WTC11 (cell line): ENCODE results near the gene PTCHD4. TPM values are rescaled to one million over a fixed set of nuclear protein-coding genes. Genes with fewer than 3 reads are reported as not detected.

ENCODE experiments used
- ATAC-seq: fragments of 200-7000 bp; cut with Tn5 transposase; 2 replicates; pipeline ENCODE4 v1.10.0; 2021; ENCODE audit warnings: mild to moderate bottlenecking, moderate library complexity
- CTCF ChIA-PET: fragments of 300-600 bp; sonication (Branson Sonifier 250); formaldehyde crosslinking; loops from one replicate; lab custom pipeline; 2021; ENCODE audit warnings: antibody characterized with exemption; lab: Charles Lee
- POLR2A ChIA-PET: fragments of 350-600 bp; sonication (Branson Sonifier 250); formaldehyde crosslinking; loops from one replicate; lab custom pipeline; 2021; ENCODE audit warnings: antibody characterized with exemption; lab: Charles Lee
- DNase-seq: peaks from one replicate; pipeline ENCODE4 v3.0.0; 2021; ENCODE audit warnings: low spot score
- H3K27ac Mint-ChIP-seq: 2 replicates; pipeline ENCODE4 v1.8.0; 2021; ENCODE audit warnings: mixed read lengths
- H3K27me3 Mint-ChIP-seq: 2 replicates; pipeline ENCODE4 v1.8.0; 2021; ENCODE audit warnings: low read depth, mild to moderate bottlenecking, moderate library complexity, mixed read lengths
- H3K36me3 Mint-ChIP-seq: 2 replicates; pipeline ENCODE4 v1.8.0; 2021; ENCODE audit warnings: mixed read lengths
- H3K4me1 Mint-ChIP-seq: 2 replicates; pipeline ENCODE4 v1.8.0; 2022; ENCODE audit warnings: mixed read lengths
- H3K4me3 Mint-ChIP-seq: 2 replicates; pipeline ENCODE4 v1.8.0; 2021; ENCODE audit warnings: mild to moderate bottlenecking, moderate library complexity, mixed read lengths
- H3K9me3 Mint-ChIP-seq: 2 replicates; pipeline ENCODE4 v1.8.0; 2021; ENCODE audit warnings: mixed read lengths
- ATF3 ChIP-seq: sonication (generic); formaldehyde crosslinking; conservative IDR thresholded peaks from 2 replicates; pipeline ENCODE4 v1.8.1; 2022; ENCODE audit warnings: mild to moderate bottlenecking, missing genetic modification reagents
- CDX4 ChIP-seq: fragments of 250-450 bp; sonication (Bioruptor Pico); IDR thresholded peaks from 2 replicates; pipeline ENCODE4 v1.9.0; 2021; ENCODE audit warnings: moderate library complexity, mild to moderate bottlenecking, inconsistent platforms, borderline replicate concordance
- CREB1 ChIP-seq: sonication (generic); formaldehyde crosslinking; IDR thresholded peaks from 2 replicates; pipeline ENCODE4 v1.8.0; 2023; ENCODE audit warnings: mild to moderate bottlenecking, missing genetic modification reagents
- ESRRA ChIP-seq: sonication (generic); formaldehyde crosslinking; IDR thresholded peaks from 2 replicates; pipeline ENCODE4 v1.8.1; 2022; ENCODE audit warnings: mild to moderate bottlenecking, missing genetic modification reagents, borderline replicate concordance
- GABPB1 ChIP-seq: sonication (generic); formaldehyde crosslinking; IDR thresholded peaks from 2 replicates; pipeline ENCODE4 v1.8.1; 2023; ENCODE audit warnings: mild to moderate bottlenecking, missing genetic modification reagents
- GRHL2 ChIP-seq: fragments of 250-450 bp; sonication (Bioruptor Pico); IDR thresholded peaks from 2 replicates; pipeline ENCODE4 v1.8.0; 2022; ENCODE audit warnings: mild to moderate bottlenecking, moderate library complexity; ENCODE audit not compliant: insufficient replicate concordance, severe bottlenecking
- JAZF1 ChIP-seq: fragments of 250-450 bp; sonication (Bioruptor Pico); IDR thresholded peaks from 2 replicates; pipeline ENCODE4 v1.9.0; 2021; ENCODE audit warnings: moderate library complexity, mild to moderate bottlenecking, inconsistent platforms
- MAX ChIP-seq: sonication (generic); formaldehyde crosslinking; IDR thresholded peaks from 2 replicates; pipeline ENCODE4 v1.8.0; 2022; ENCODE audit warnings: mild to moderate bottlenecking, missing genetic modification reagents
- MYBL2 ChIP-seq: sonication (generic); formaldehyde crosslinking; IDR thresholded peaks from 2 replicates; pipeline ENCODE4 v1.8.1; 2023; ENCODE audit warnings: mild to moderate bottlenecking, moderate library complexity, missing genetic modification reagents
- NFATC4 ChIP-seq: fragments of 250-450 bp; sonication (Bioruptor Pico); IDR thresholded peaks from 2 replicates; pipeline ENCODE4 v1.9.0; 2021; ENCODE audit warnings: mild to moderate bottlenecking
- NR1H2 ChIP-seq: sonication (generic); formaldehyde crosslinking; IDR thresholded peaks from 2 replicates; pipeline ENCODE4 v1.9.0; 2021; ENCODE audit warnings: mild to moderate bottlenecking, moderate library complexity, missing genetic modification reagents
- NR3C1 ChIP-seq: sonication (generic); formaldehyde crosslinking; conservative IDR thresholded peaks from 2 replicates; pipeline ENCODE4 v1.8.1; 2023; ENCODE audit warnings: low read depth, mild to moderate bottlenecking, missing genetic modification reagents
- PRDM15 ChIP-seq: sonication (generic); formaldehyde crosslinking; IDR thresholded peaks from 2 replicates; pipeline ENCODE4 v1.8.0; 2022; ENCODE audit warnings: missing genetic modification reagents
- RELA ChIP-seq: sonication (generic); formaldehyde crosslinking; IDR thresholded peaks from 2 replicates; pipeline ENCODE4 v1.8.1; 2022; ENCODE audit warnings: missing genetic modification reagents, mild to moderate bottlenecking, borderline replicate concordance
- RORB ChIP-seq: fragments of 250-450 bp; sonication (Bioruptor Pico); IDR thresholded peaks from 2 replicates; pipeline ENCODE4 v1.9.0; 2021; ENCODE audit warnings: mild to moderate bottlenecking
- SMAD4 ChIP-seq: sonication (generic); formaldehyde crosslinking; IDR thresholded peaks from 2 replicates; pipeline ENCODE4 v1.8.0; 2022; ENCODE audit warnings: mild to moderate bottlenecking, missing genetic modification reagents
- SOX15 ChIP-seq: fragments of 250-450 bp; sonication (Bioruptor Pico); IDR thresholded peaks from 2 replicates; pipeline ENCODE4 v1.9.0; 2021; ENCODE audit warnings: mild to moderate bottlenecking
- TCF7 ChIP-seq: sonication (generic); formaldehyde crosslinking; IDR thresholded peaks from 2 replicates; pipeline ENCODE4 v1.8.0; 2022; ENCODE audit warnings: mild to moderate bottlenecking, low read depth, missing genetic modification reagents, moderate library complexity
- ZNF396 ChIP-seq: fragments of 250-450 bp; sonication (Bioruptor Pico); IDR thresholded peaks from 2 replicates; pipeline ENCODE4 v1.8.0; 2021; ENCODE audit warnings: mild to moderate bottlenecking, moderate library complexity, borderline replicate concordance
- ZNF423 ChIP-seq: fragments of 250-450 bp; sonication (Bioruptor Pico); IDR thresholded peaks from 2 replicates; pipeline ENCODE4 v2.1.2; 2022; ENCODE audit warnings: mild to moderate bottlenecking, moderate library complexity
- total RNA-seq: library from RNA; stranded (reverse); gene quantifications from 3 replicates; pipeline ENCODE4 v1.2.3, GENCODE V29; 2021
- TF ChIP-seq, protein P1 (sequence below): fragments of 250-450 bp; sonication (Bioruptor Pico); IDR thresholded peaks from 2 replicates; pipeline ENCODE4 v1.9.0; 2021; ENCODE audit warnings: mild to moderate bottlenecking
- TF ChIP-seq, protein P2 (sequence below): sonication (generic); formaldehyde crosslinking; conservative IDR thresholded peaks from 2 replicates; pipeline ENCODE4 v1.8.1; 2023; ENCODE audit warnings: mild to moderate bottlenecking, low read depth, missing genetic modification reagents, moderate library complexity

Gene PTCHD4
- total RNA-seq, 1 experiment from 2014 or later: 1.6 TPM

DNA sequence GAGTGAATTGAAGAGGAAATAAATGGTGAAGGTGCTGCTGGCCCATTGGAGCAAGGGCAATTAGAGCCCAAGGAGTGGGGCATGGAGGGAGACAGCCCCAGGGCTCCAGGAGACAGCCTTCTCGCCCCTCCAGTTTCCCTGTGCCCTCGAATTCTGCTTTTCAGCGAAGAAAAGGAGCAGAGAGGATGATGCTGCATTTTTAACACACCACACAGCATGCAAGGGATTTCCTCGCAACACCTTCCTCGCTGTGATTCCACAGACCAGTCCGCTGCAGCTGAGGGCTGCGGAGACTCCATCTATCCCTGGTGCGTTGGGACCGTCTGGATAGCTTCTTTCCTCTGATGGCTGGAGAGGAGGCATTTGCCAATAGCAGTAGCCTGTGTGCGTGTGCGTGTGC is 41.7 kb downstream of the PTCHD4 start:
- CTCF ChIA-PET: no interaction called here

DNA sequence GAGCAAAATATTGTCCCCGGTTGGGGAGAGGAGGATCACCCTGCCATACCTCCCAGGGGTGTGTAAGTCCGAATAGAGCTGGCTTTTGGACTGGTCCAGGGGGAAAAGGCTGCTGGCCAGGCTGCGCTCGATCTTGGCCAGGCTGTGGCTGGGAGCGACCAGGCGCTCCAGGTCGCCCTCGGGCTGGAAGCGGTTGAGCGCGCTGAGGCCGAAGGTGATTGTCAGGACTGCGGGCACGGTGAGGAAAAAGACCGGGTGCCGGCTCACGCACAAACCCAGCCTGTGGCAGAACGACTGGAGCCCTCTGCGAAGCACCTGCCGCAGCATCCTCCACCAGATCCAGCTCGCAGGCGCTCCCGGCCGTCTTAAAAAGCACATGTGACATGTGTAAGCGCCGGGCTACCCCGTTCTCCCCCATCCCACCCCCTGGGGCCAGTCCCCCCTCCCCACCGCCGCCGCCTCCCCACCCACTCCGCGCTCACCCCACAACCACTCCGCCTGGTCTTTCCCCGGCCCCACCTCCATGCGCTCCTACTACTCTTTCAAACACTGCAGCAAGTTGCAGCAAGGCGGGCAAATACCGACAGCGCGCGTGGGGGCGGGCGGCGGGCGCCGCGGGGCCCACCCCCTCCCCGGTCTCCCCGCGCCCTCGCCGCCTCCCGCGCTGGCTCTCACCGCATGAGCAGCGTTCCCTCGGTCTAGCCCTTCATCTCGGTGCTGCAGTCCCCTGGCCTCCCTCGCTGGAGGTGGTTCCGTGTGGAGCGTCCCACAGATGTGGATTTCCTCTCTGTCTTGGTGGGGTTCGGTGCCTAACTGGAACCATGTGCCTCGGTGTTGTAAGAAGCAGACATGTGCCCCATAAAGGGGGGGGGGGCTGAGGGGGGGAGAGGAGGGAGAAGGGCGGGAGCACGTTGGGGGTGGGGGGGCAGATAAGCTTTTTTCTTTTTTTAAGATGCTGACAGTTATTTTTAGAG is 42.4 kb downstream of the PTCHD4 start:
- H3K4me3 Mint-ChIP-seq: peak overlapping the region; percentile 74
- ChIA-PET CTCF (no interaction called here), POLR2A (no interaction called here)
- H3K36me3 Mint-ChIP-seq: no peaks in the 10 kb centered on the region
- H3K27ac Mint-ChIP-seq: no peak overlapping the region
- TF ChIP-seq, protein P1, sequence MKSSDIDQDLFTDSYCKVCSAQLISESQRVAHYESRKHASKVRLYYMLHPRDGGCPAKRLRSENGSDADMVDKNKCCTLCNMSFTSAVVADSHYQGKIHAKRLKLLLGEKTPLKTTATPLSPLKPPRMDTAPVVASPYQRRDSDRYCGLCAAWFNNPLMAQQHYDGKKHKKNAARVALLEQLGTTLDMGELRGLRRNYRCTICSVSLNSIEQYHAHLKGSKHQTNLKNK (CRISPR knock-in tag): no peak
- TF ChIP-seq SOX15 (CRISPR knock-in tag) (no peak), RORB (CRISPR knock-in tag) (no peak), GABPB1 (CRISPR knock-in tag) (no peak), NR3C1 (no peak), CREB1 (CRISPR knock-in tag) (no peak), NFATC4 (no peak), CDX4 (CRISPR knock-in tag) (no peak), ZNF396 (CRISPR knock-in tag) (no peak), GRHL2 (CRISPR knock-in tag) (no peak), ZNF423 (CRISPR knock-in tag) (no peak), NR1H2 (CRISPR knock-in tag) (no peak), SMAD4 (no peak), JAZF1 (CRISPR knock-in tag) (no peak)
- TF ChIP-seq, protein P2, sequence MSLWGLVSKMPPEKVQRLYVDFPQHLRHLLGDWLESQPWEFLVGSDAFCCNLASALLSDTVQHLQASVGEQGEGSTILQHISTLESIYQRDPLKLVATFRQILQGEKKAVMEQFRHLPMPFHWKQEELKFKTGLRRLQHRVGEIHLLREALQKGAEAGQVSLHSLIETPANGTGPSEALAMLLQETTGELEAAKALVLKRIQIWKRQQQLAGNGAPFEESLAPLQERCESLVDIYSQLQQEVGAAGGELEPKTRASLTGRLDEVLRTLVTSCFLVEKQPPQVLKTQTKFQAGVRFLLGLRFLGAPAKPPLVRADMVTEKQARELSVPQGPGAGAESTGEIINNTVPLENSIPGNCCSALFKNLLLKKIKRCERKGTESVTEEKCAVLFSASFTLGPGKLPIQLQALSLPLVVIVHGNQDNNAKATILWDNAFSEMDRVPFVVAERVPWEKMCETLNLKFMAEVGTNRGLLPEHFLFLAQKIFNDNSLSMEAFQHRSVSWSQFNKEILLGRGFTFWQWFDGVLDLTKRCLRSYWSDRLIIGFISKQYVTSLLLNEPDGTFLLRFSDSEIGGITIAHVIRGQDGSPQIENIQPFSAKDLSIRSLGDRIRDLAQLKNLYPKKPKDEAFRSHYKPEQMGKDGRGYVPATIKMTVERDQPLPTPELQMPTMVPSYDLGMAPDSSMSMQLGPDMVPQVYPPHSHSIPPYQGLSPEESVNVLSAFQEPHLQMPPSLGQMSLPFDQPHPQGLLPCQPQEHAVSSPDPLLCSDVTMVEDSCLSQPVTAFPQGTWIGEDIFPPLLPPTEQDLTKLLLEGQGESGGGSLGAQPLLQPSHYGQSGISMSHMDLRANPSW (CRISPR knock-in tag): no peak
- no peaks in the 10 kb centered on the region for H3K9me3 Mint-ChIP-seq
- ATAC-seq (peak; percentile 78), DNase-seq (peak; percentile 48)
- peaks cover 51% of the 10 kb centered on the region for H3K27me3 Mint-ChIP-seq
- peaks cover 25% of the 10 kb centered on the region for H3K4me1 Mint-ChIP-seq

More for the DNA sequence above, 41.7 kb downstream of the PTCHD4 start:
- POLR2A ChIA-PET: no interaction called here
- Mint-ChIP-seq H3K27ac (no peak overlapping the region), H3K4me1 (peaks cover 32% of the 10 kb centered on the region), H3K27me3 (peaks cover 46% of the 10 kb centered on the region), H3K4me3 (peak overlapping the region; percentile 74), H3K36me3 (no peaks in the 10 kb centered on the region), H3K9me3 (no peaks in the 10 kb centered on the region)
- TF ChIP-seq RELA: no peak
- TF ChIP-seq ZNF396 (CRISPR knock-in tag): no peak
- TF ChIP-seq MAX (CRISPR knock-in tag): no peak
- no peak for TF ChIP-seq PRDM15 (CRISPR knock-in tag)
- TF ChIP-seq GABPB1 (CRISPR knock-in tag): no peak
- TF ChIP-seq MYBL2 (CRISPR knock-in tag): no peak
- TF ChIP-seq TCF7 (CRISPR knock-in tag): no peak
- TF ChIP-seq SOX15 (CRISPR knock-in tag): no peak
- no peak for TF ChIP-seq ATF3 (CRISPR knock-in tag)
- no peak for TF ChIP-seq ESRRA (CRISPR knock-in tag)
- peak; percentile 22 for DNase-seq
- peak; percentile 50 for ATAC-seq
